Stimulated activated CD8-positive, alpha-beta memory T cell treated with anti-CD3 and anti-CD28 coated beads, Interleukin-4, amount 100 ng/mL, for 1 hour (primary cell): ENCODE data around the gene HOXB2.
A peak's percentile ranks its signal among the peaks of the same experiment; 100 is the strongest.

Experiments
- DNase-seq, 2 donors: peaks; one replicate each; pipeline ENCODE4 v3.0.0-alpha.2; 2020; ENCODE audit warnings: low read depth in 2 of 2, low spot score in 1 of 2

The HOXB2 gene

DNA sequence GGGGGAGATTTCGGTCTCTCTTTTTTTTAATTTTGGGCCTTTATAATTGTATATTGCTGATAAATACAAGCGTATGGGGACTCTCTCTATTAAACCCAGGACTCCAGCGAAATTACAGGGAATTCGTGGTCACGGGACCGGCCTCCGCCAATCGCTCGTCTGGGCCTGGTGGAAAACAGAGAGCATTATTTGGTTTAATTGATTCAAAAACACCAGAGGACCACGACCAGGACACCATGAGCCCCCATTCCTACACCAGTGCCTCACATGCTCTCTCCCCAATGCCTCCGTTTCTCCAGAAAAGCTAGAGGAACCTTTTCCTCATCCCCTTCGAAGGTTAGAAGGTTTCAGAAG lies at the start of gene HOXB2:
Gene HOXB2, minus strand, starts transcription at position 88 of the 354 bp plus-strand sequence. CDS start 198 bp downstream, outside the sequence.
- DNase-seq = no peak

DNA sequence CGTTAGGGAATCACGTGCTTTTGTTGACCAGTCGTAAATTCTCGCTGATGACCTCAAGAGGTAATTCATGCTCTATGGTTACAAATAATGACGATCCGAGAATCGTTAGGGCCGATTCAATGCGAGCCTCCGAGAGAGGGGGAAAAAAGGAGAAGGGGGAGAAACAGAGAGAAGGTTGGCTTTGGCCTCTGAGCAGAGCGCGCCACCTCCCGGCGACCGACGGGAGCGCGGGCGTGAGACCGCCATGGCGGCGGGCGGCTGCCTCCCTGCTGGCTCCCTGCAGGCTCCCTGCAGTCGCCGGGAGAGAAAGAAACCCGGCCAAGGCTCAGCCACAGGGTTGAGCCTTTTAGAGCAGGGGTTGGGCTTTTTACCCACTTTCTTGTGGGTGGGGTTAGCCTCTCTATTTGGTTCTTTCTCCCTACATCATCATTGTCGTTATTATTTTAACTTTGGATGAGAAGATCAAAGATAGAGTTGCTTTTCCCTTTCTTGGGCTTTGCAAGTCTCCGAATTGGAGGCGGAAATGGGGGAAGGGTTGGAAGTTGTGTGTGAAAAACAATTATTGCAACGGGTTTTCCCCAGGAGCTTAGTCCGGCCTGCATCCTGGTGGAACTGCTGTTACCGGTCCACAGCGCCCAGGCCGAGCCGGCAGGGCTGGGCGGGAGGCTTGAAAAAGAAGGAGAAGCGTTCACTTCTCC lies 49.1 kb upstream of the HOXB2 start:
- peak; percentile 53 to 62 for DNase-seq

DNA sequence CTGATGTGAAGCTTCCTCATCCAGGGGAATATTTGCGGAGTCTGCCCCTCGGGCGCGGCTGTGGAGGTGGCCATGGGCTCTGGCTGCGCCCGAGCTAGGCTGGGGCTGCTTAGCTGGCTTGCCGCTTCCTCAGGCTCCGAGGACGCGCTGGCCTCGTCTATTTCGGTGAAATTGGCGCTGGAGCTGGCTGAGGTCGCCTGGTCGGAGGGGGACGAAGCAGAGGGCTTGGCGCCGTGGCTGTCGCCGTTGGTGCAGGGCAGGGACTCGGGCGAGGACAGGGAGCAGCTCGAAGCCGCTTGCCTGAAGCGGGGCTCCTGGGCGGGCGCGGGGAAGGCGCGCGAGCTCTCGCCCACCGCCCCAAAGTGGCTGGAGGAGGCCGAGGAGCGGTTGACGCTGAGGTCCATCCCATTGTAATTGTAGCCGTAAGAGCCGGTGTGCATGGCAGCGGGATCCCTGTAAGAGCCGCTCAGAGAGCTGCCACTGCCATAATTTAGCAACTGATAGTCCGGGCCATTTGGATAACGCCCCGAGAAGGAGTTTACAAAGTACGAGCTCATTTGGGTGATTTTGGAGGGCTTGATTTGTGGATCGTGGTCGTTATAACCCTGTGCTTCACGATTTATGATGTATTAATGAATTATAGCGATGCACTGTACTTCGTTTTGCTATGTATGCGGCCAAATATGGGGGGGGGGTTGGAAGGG lies 48.4 kb upstream of the HOXB2 start, which contains the start of gene HOXB5:
Gene HOXB5, minus strand, starts transcription at position 654 of the 704 bp plus-strand sequence. Its CDS starts 97 bp downstream, at position 557.
- DNase-seq = no peak

DNA sequence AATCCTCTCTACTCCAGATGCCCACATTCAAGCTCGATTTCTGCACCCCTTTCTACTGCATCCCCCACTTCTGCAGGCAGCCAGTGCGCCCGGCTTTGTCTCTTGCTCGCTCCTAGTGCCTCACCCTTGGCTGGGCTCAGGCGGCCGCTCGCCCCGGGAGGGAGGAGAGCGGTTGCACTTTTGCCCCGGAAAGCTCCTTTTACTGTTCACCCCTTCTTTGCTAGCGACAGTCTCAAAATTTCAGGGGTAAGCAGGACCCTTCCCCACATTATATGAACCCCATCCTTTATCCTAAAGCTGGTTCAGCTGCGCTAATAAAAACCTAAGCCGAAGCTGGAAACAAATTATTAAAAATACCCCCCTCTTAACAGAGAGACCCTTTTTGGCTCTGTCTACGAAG lies 47.7 kb upstream of the HOXB2 start:
- DNase-seq = no peak

DNA sequence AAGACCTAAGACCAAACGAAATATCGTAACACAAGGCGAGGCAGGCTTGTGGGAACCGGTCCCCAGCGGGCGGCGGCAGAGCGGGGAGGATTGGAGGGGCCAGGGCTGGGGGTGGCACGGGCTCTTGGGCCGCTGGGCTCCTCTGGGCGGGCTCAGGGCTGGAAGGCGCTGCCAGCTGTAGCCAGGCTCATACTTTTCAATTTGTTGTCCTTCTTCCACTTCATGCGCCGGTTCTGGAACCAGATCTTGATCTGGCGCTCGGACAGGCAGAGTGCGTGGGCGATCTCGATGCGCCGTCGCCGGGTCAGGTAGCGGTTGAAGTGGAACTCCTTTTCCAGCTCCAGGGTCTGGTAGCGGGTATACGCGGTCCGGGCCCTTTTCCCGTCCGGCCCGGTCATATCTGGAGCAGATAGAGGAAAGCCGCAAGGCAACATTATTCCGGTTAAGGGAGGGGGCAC lies 47.2 kb upstream of the HOXB2 start:
- DNase-seq = no peak

DNA sequence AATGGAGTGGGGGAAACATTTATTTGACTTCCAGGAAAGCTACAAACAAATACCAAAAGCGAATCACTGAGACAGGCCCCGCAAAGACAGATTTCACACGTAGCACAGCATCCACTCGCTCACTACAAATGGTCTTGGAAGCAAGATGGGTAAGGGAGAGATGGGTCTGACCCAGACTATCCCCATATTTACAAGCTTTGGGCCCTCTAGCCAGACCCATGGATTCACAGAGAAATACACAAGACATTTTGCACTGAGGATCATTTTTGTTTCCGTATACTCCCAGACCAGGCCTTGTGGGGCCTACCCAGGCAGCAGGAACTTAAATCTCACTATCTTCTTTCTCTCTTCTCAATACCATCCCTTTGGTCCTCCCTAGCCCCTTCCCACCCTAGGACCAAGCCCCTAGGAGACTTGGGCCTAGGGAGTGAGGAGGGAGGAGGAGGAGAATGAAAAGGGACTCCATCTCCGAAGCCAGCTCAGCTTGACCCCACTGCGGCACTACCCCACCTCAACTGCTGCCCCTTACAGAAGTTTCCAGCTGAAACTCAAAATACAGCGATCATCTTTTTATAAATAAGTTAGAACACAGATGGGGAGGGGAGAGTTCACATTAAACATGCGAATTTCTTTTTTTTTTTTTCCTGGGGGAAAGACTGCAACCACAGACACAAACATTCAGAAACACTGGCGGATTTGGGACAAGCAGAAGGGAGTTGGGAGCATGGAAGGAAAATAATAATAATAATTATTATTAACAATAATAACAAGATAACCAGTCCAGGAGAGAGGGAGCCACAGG lies 46.5 kb upstream of the HOXB2 start:
- no peak for DNase-seq

DNA sequence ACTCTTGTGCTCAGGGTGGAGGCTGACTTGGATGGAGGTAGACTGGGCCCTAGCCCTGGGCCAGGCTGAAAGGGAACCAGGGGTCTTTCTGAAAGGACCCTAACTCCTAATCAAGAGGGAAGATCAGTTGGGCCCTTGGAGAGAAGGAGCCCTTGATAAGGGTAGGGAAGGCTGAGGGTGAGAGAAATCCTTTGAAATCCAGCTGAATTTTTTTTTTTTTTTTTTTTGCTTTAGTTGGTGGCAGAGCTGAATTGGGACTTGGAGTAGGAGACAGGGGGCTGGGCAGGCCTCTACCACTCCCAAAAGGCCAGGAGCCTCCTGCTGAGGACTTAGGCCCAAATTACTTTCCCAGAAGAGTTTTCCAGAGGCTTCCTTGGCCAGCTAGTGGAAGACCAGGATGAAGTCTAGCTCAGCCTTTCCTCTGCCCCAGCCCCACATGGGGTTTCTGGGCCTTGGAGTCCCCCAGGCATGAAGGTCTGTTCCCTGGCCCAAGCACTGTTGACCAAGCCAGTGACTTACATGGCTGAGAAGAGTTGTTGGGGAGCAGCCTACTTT lies 45.8 kb upstream of the HOXB2 start:
- DNase-seq = no peak

DNA sequence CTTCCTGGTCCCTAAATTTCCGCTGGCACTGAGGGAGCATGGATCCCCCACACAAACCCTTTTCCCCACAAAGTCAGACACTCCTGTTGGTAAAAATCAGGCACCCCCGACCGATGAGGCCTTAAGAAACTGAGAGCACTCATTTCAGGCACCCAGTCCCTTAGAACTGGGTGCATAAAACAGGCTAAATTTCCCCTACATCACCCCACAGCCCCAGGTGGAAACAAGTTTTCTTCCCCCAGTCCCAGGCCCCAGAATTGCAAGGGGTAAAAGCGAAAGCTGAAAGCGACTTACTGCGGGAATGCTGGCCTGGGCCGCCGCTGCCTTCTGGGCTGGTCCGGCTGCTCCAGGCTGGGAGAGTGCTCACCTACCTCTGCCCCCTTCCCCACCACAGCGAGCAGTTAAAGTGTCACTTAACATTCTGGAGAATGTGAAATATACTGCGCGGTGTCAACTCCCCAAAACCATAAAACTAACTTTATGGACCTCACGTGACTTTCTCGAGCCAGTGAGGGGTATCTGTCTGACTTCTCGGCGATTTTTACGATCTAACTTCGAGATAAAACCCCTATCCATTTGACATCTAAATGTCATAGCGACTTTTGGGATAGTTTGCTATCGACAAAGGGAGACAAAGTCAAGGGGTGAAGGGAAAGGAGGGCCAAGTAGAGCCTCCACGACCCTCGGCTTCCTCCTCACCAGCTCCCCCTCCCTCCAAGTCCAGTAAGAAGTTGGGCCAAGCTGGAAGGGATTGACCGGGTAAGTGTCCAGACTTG lies 45.1 kb upstream of the HOXB2 start, which contains the start of gene HOXB3:
Gene HOXB3, minus strand, starts transcription at position 411 of the 776 bp plus-strand sequence. CDS start 37,767 bp downstream, outside the sequence.
- no peak for DNase-seq

DNA sequence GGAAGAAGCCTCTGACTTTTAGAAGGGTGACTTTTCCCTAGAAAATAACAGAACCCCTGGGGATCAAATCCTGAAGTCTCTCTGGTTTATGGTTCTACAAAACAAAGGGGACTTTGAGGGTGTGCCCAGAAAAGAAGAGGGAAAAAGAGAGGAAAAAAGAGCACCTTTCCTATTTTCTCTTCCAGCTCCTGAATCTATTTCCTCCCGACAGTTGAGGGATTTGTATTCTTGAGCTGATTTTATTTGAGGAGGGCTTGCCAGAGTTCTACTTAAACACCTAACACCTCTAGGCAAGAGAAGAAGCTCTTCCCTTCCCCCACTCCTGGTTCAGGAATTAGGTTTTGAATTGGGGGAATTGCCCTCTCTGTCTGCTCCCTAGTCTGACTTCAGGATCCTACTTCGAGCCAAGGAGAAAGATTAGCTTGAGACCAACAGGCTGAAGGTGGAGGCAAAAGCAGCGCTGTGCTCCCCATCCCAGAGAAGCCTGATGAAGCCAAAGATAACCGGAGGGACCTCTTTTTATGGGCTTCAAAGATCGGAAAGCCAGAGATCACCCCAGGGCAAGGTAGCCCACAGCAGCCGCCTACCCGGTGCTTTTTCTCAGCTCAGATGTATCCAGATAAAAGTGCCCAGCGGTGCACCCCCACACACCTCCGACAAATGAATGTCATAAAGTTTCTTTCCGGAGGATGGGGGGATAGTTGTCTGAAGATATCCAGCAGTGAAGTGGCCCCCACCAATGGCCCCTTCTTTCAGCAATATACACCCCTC lies 44.3 kb upstream of the HOXB2 start:
- DNase-seq = no peak

DNA sequence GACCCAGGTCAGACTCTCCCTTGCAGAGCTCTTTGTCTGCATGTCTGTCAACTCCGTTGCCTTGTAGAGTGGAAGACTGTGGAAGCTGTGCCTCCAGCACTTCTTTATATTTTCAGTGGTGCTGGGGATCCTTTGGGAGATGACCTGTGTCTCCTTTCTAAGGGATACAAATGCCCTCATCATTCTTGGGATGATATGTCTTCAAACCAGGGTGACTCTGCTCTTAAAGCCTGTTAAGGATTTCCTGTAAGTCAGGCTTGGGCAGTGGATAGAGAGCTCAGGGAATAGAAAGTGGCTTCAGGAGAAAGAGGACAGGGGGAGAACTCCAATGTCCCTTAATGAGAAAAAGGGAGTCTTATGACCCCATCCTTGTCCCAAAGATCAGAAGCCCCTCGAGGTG lies 43.6 kb upstream of the HOXB2 start:
- no peak for DNase-seq

DNA sequence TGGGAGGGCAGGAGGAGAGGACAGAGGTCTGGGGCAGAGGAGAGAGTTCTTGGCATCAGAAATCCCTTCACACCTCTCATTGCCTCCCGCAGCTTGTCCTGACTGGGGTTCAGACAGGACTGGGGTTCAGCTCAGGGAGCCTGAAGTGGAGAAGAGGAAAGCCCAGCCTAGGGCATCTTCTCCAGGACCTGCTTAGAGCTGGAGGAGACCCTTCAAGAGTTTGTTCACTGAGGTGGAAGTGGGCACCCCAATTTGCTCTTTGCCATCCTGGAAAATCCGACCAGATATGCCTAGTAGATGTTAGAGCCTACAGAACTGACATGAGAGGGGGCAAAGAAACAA lies 43.1 kb upstream of the HOXB2 start:
- DNase-seq = no peak

DNA sequence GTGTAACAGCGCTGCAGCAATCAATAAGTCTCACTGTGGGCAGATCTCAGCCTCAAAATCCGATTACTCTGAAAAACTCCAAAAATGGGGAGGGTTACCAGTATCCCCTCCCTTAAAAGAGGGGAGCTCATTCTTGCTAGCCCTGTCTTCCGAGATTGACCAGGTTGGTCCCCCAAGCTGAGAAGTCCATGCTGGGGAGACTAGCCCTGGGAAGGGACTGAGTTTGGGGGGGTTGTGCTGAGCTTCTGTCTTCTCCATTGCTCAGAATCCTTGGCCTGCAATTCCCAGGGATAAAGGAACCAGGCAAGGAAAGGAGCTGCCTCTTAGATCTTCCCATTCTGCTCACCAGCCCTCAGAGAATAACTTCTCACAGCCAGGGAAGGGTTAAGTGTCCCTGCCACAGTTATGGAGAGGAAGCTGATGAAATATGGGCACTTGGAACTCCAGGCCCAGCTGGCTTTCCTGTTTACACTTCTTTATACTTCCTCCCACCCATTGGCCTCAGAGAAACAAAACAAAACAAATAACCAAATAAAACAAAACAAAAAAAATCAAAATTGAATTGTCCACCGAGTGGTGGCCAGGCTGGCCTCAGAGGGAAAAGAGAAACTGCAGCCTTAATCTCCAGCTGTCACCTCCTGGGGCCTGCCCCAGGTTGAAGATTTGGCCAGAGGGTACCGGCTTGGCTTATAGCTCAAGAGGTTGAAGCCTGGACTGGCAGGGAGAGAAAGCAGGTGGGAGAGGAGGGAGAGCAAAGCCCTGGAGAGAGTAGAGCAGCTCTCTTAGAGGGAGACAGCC lies 42.6 kb upstream of the HOXB2 start:
- DNase-seq = no peak

DNA sequence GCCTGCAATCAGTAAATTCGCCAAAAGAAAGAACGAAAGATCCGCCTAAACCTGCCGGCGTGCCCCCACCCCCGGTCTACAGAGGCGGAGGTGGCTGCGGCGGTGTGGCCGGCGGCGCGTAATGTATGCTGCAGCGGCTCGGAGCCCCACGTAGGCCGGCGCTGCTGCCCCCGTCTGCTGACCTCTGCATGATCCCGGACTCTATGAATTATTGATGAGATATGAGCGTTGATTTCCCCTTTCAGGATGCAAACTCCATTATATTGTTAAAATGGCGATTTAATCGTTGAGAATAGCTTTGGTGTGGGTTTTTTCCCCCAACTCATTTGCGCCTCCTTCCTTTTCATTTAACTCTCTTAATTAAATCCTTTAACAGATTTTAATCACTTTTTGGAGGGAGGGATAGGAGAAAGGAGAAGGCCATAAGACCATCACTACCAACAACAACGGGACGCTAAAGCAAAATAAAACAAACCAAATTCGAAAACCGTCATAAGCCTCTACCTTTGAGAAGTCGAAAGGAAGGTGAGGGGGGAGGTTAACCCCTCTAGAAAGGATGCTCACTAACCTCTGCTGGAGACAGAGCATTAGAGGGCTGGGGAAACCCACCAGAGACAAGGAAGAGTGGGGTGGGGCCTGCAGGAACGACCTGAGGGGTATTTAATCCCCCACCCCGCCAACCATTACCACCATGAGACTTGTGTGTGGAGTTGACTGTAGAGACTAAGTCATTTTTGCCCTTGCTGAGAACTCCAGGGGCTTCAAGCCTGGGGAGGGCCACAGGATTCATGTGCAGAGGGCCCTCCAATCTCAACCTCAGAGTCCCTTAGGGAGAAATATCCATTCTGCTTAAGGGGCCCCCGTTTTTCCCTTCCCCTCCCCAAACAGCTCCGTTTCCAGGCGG lies 41.7 kb upstream of the HOXB2 start:
- no peak for DNase-seq

DNA sequence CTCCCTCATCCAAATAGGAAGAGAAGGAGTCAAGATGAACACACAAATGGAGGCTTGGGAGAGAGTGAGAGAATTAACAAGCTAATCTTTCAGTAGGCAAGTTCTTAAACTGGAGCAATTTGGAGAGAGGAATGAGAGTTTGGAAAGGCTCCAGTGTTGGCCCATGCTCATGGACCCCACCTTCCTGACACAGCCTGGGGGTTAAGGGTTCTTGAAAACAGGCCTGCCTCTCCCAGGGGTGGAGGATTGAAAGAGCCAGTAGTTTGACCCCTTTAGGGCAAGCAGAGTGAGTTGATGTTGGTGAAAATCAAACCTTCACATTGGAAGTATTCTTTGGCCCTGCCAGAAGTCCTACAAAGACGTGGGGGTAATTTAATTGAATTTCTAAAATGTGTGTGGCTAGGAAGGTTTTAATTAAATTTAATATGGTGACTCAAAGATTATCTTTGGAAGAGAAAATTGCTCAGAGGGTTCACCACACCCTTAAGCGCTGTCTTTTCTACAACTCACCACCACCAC lies 39.4 kb upstream of the HOXB2 start:
- no peak for DNase-seq

DNA sequence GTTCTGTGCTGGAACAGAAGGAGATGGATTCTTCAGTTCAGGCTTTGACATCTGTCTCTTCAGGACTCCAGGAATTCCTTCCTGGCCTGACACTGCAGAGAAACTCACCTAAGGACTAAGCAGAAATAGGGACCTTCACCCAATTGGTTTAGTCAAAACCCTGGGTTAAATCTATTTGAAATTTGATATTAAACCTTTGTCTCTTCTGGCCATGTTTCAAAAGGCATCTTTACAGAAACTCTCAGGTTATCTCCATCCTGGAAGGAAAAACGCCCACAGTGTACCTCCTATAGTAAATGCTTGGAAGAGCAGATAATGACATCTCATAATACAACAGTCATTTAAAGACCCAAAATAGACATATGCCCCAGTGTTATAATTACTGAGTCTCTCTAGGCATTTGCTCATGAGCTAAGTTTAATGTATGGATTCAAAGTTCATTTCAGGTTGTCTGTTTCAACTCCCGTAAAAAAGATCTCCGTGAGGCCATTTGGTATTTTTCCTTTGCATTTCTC lies 38.9 kb upstream of the HOXB2 start:
- no peak for DNase-seq

DNA sequence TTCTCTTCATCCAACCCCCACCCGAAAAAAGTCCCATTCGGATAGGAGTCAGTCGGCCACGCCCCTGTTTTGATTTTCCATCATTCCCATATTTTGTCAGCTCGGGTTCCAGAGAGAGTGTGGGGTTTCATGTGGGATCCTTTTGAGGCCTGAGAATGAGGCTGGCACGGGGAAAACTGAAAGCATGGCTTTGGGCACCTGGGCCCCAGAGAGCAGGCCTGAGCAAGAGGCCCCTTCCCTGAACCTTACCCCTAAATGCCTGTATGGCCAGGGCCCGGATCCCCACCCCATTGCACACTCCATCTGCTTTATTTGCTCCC lies 37.8 kb upstream of the HOXB2 start:
- DNase-seq = no peak

DNA sequence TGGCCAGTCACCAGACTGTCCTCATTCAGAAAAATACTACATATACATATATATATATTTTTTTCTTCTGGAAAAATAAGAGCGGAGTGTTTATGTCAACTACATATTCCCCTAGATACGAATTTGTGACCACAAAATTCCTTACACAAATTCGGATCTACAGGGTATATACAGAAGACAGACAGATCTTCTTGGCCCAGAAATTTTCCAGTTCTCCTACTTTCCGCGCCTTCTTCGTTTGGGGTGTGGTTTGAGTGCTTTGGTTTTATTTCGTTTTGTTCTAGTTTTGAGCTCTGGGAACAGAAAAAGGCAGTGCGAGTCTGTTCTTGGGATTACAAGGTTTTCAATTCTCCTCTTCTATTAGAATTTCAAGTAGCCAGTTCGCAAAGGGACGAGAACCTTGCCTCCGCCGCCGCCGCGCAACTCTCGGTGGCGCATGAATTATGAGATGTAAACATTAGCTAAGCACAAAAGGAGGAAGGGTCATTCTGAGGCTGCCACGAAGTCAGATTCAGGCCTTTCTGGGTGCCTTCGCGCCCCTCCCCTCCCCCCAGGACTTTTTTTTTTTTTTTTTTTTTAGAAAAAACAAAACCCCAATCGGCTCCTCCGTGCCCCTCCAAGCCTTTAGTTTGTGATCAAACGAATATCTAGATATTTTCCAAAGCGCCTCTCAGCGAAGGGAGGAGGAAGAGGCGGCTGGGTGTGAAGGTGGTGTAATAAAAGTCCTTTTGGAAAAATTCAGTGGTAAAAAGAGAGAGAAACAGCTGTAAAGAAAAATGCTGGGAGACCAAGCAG lies 35.0 kb upstream of the HOXB2 start:
- no peak for DNase-seq
